A673 (cell line): ENCODE measurements around the gene RPRD1B. TPM values are rescaled to one million over a fixed set of nuclear protein-coding genes. Genes with fewer than 3 reads are reported as not detected.

ENCODE experiments used
- BruUV-seq: library from RNA; stranded (reverse); fragments of 400-500 nt; replicated peaks from 2 replicates; lab custom pipeline; 2021; lab: Mats Ljungman, UMichigan
- CTCF ChIA-PET: fragments of 300-600 bp; sonication (Branson Sonifier 250); formaldehyde crosslinking; loops from one replicate; lab custom pipeline; 2022; ENCODE audit warnings: antibody characterized with exemption; lab: Charles Lee
- POLR2A ChIA-PET: fragments of 300-600 bp; sonication (Branson Sonifier 250); formaldehyde crosslinking; loops from one replicate; lab custom pipeline; 2022; ENCODE audit warnings: antibody characterized with exemption; ENCODE audit not compliant: low non-redundant PET; lab: Charles Lee
- DNase-seq: peaks from one replicate; pipeline ENCODE4 v3.0.0-alpha.2; 2015; ENCODE audit warnings: low spot score
- H3K27ac ChIP-seq: fragments of 200-600 bp; sonication (generic); 2 replicates; pipeline ENCODE4 v1.5.1; 2016; ENCODE audit warnings: mixed run types, low read depth, mild to moderate bottlenecking, mixed read lengths, antibody characterized with exemption, low read length; ENCODE audit not compliant: poor library complexity, severe bottlenecking
- H3K27me3 ChIP-seq: fragments of 200-600 bp; sonication (generic); replicated peaks from 2 replicates; pipeline ENCODE4 v1.6.1; 2017; ENCODE audit warnings: mixed run types, low read depth, mild to moderate bottlenecking, mixed read lengths, antibody characterized with exemption, low read length; ENCODE audit not compliant: insufficient read depth, poor library complexity
- H3K36me3 ChIP-seq: fragments of 200-600 bp; sonication (generic); 2 replicates; pipeline ENCODE4 v1.6.1; 2016; ENCODE audit warnings: mixed run types, mild to moderate bottlenecking, mixed read lengths, antibody characterized with exemption, low read length; ENCODE audit not compliant: insufficient read depth, poor library complexity, severe bottlenecking
- H3K4me1 ChIP-seq: fragments of 200-600 bp; sonication (generic); 2 replicates; pipeline ENCODE4 v1.6.1; 2017; ENCODE audit warnings: mixed run types, mild to moderate bottlenecking, mixed read lengths, antibody characterized with exemption, low read length; ENCODE audit not compliant: insufficient read depth, poor library complexity, severe bottlenecking
- H3K4me3 ChIP-seq: fragments of 200-600 bp; sonication (generic); 2 replicates; pipeline ENCODE4 v1.5.1; 2016; ENCODE audit warnings: low read depth, mixed run types, mild to moderate bottlenecking, mixed read lengths, low read length; ENCODE audit not compliant: poor library complexity, severe bottlenecking
- H3K9me3 ChIP-seq: fragments of 200-600 bp; sonication (generic); 2 replicates; pipeline ENCODE4 v1.6.1; 2016; ENCODE audit warnings: mixed run types, low read depth, mild to moderate bottlenecking, mixed read lengths, antibody characterized with exemption, low read length; ENCODE audit not compliant: poor library complexity, severe bottlenecking
- EZH2 ChIP-seq: fragments of 200-600 bp; sonication (generic); IDR thresholded peaks from 2 replicates; pipeline ENCODE4 v1.6.1; 2017; ENCODE audit warnings: borderline replicate concordance, low read depth, mild to moderate bottlenecking, mixed read lengths, antibody characterized with exemption, low read length; ENCODE audit not compliant: poor library complexity, severe bottlenecking
- intact Hi-C: fragments of 100-400 bp; cut with micrococcal nuclease; formaldehyde crosslinking; loops from one replicate; pipeline ENCODE4 v1.10.0; 2022; ENCODE audit not compliant: unreplicated experiment
- total RNA-seq: library from RNA; stranded (reverse); gene quantifications from 2 replicates; pipeline ENCODE4 v1.2.3, GENCODE V29; 2021
- TF ChIP-seq, protein P1 (sequence below): fragments of 300-800, 200-600 bp; sonication (generic); conservative IDR thresholded peaks from 2 replicates; pipeline ENCODE4 v1.5.1; 2017; ENCODE audit warnings: low read depth, mild to moderate bottlenecking, antibody characterized with exemption, low read length, moderate library complexity, mixed read lengths

Gene RPRD1B
- total RNA-seq, 1 experiment from 2014 or later = 36.1 TPM

- POLR2A ChIA-PET = no interaction called here
- Histone ChIP-seq H3K27me3 (no peaks in the 10 kb centered on the region), H3K27ac (no peak overlapping the region), H3K4me1 (no peaks in the 10 kb centered on the region), H3K36me3 (peaks cover 30% of the 10 kb centered on the region), H3K4me3 (no peak overlapping the region), H3K9me3 (no peaks in the 10 kb centered on the region)
- no peak for DNase-seq
- intact Hi-C loops = no loop called here
- CTCF ChIA-PET = no interaction called here
- no peak for TF ChIP-seq EZH2
- TF ChIP-seq, protein P1, sequence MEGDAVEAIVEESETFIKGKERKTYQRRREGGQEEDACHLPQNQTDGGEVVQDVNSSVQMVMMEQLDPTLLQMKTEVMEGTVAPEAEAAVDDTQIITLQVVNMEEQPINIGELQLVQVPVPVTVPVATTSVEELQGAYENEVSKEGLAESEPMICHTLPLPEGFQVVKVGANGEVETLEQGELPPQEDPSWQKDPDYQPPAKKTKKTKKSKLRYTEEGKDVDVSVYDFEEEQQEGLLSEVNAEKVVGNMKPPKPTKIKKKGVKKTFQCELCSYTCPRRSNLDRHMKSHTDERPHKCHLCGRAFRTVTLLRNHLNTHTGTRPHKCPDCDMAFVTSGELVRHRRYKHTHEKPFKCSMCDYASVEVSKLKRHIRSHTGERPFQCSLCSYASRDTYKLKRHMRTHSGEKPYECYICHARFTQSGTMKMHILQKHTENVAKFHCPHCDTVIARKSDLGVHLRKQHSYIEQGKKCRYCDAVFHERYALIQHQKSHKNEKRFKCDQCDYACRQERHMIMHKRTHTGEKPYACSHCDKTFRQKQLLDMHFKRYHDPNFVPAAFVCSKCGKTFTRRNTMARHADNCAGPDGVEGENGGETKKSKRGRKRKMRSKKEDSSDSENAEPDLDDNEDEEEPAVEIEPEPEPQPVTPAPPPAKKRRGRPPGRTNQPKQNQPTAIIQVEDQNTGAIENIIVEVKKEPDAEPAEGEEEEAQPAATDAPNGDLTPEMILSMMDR = no peak
- no TSS peak for BruUV-seq
These were observed 45.8 kb downstream of the RPRD1B start for GRCh38 chr20:38079353-38079752.

DNA sequence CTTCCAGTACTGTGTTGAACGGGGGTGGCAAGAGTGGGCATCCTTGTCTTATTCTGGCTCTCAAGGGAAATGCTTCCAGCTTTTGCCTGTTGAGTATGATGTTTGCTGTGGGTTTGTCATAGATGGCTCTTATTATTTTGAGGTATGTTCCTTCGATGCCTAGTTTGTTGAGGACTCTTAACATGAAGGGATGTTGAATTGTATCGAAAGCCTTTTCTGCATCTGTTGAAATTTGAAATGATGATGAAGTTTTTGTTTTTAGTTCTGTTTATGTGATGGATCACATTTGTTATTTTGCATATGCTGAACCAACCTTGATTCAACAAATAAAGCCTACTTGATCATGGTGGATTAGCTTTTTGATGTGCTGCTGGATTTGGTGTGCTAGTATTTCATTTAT, 48.0 kb downstream of the RPRD1B start:
- Histone ChIP-seq H3K27me3 (no peaks in the 10 kb centered on the region), H3K9me3 (no peaks in the 10 kb centered on the region), H3K36me3 (peaks cover 31% of the 10 kb centered on the region), H3K27ac (no peak overlapping the region), H3K4me1 (no peaks in the 10 kb centered on the region), H3K4me3 (no peak overlapping the region)
- BruUV-seq = no TSS peak
- intact Hi-C loops = no loop called here
- ChIA-PET CTCF (no interaction called here), POLR2A (no interaction called here)
- TF ChIP-seq EZH2 = no peak
- TF ChIP-seq, protein P1 = no peak
- DNase-seq = no peak

DNA sequence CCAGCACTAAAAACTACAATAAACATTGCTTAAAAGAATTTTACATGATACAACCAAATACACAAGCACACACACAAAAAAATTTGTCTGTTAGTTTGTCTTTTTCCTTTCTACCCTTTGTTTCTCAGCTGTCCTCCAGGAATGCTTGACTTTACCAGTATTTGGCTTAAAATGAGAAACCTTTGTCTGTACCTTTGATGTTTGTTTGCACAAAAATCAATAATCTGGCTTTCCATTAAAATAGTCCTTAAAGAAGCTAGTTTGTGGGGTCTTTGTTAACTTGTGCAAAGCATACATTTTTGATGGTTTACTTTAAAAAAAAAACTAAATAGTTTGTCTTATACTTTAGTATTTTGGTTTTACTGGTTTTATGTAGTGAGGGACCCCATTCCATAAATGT, 49.3 kb downstream of the RPRD1B start:
- no peak for DNase-seq
- no peak overlapping the region for H3K4me3 ChIP-seq
- no peaks in the 10 kb centered on the region for H3K4me1 ChIP-seq
- no TSS peak for BruUV-seq
- no peaks in the 10 kb centered on the region for H3K9me3 ChIP-seq
- intact Hi-C loops = no loop called here
- ChIA-PET CTCF (interaction anchor here (0.6 kb wide), 1 partner anchor 232 kb away, joined by 3 read pairs; no protein-coding TSS in a partner anchor), POLR2A (interaction anchor here (0.7 kb wide), 1 partner anchor 160 kb away, joined by 7 read pairs; no protein-coding TSS in a partner anchor)
- peaks cover 41% of the 10 kb centered on the region for H3K36me3 ChIP-seq
- no peaks in the 10 kb centered on the region for H3K27me3 ChIP-seq
- no peak overlapping the region for H3K27ac ChIP-seq
- TF ChIP-seq, protein P1 = no peak
- TF ChIP-seq EZH2 = no peak
